H1 (cell line): ENCODE data around the gene SAA1. TPM values are rescaled to one million over a fixed set of nuclear protein-coding genes. Genes with fewer than 3 reads are reported as not detected.

Experiments
- CTCF ChIA-PET: fragments of 300-600 bp; sonication (Branson Sonifier 250); formaldehyde crosslinking; loops from one replicate; lab custom pipeline; 2021; ENCODE audit not compliant: partially characterized antibody; lab: Charles Lee
- POLR2A ChIA-PET: fragments of 300-600 bp; sonication (Branson Sonifier 250); formaldehyde crosslinking; loops from one replicate; lab custom pipeline; 2021; ENCODE audit warnings: inconsistent platforms; ENCODE audit not compliant: partially characterized antibody; lab: Charles Lee
- DNase-seq, 2 experiments: peaks; one replicate each; pipeline versions ENCODE4 v3.0.0 to v3.0.0-alpha.2; 2010 to 2022; ENCODE audit warnings: low spot score in 2 of 2, low read depth in 1 of 2, mixed read lengths in 1 of 2
- FAIRE-seq: peaks from 2 replicates; lab custom pipeline; 2011; peaks lifted over from hg19 to GRCh38; lab: Jason Lieb, UNC
- H2AFZ ChIP-seq: 2 replicates; pipeline ENCODE4 v1.8.1; 2012; ENCODE audit warnings: low read length, inconsistent platforms
- H2AK5ac ChIP-seq: 2 replicates; pipeline ENCODE4 v1.6.1; 2013; ENCODE audit warnings: low read depth, low read length
- H2BK120ac ChIP-seq: replicated peaks from 2 replicates; pipeline ENCODE3; 2013; ENCODE audit warnings: low read depth, low read length, inconsistent platforms
- H2BK12ac ChIP-seq: 2 replicates; pipeline ENCODE4 v1.6.1; 2013; ENCODE audit warnings: low read depth, low read length
- H2BK15ac ChIP-seq: 2 replicates; pipeline ENCODE4 v1.6.1; 2013; ENCODE audit warnings: low read length
- H2BK20ac ChIP-seq: 2 replicates; pipeline ENCODE4 v1.6.1; 2013; ENCODE audit warnings: low read length
- H2BK5ac ChIP-seq: 2 replicates; pipeline ENCODE4 v1.6.1; 2013; ENCODE audit warnings: low read depth, low read length
- H3K14ac ChIP-seq: 2 replicates; pipeline ENCODE4 v1.6.1; 2013; ENCODE audit warnings: inconsistent platforms; ENCODE audit not compliant: insufficient read length
- H3K18ac ChIP-seq: 2 replicates; pipeline ENCODE4 v1.6.1; 2013; ENCODE audit warnings: low read length; ENCODE audit errors: extremely low read depth
- H3K23ac ChIP-seq: 2 replicates; pipeline ENCODE4 v1.6.1; 2013; ENCODE audit warnings: inconsistent platforms; ENCODE audit not compliant: insufficient read length
- H3K23me2 ChIP-seq: 2 replicates; pipeline ENCODE4 v1.6.1; 2013; ENCODE audit warnings: low read depth, low read length
- H3K27ac ChIP-seq: 2 replicates; pipeline ENCODE4 v1.6.1; 2011; ENCODE audit warnings: low read depth, low read length, inconsistent platforms
- H3K27me3 ChIP-seq, 4 experiments: replicated peaks in 1 of 4; 1 replicate in 1 of 4; 2 replicates in 3 of 4; pipeline versions ENCODE4 v1.6.1 to v1.8.1; 2011 to 2013; ENCODE audit warnings: low read length in 3 of 4, mild to moderate bottlenecking in 3 of 4, inconsistent platforms in 2 of 4, mixed read lengths in 2 of 4, moderate library complexity in 1 of 4; ENCODE audit not compliant: control insufficient read depth in 3 of 4, insufficient read depth in 3 of 4; ENCODE audit errors: extremely low read depth in 1 of 4
- H3K36me3 ChIP-seq, 4 experiments: 2 replicates each; pipeline versions ENCODE4 v1.6.1 to v1.8.1; 2011 to 2013; ENCODE audit warnings: mild to moderate bottlenecking in 4 of 4, low read length in 3 of 4, moderate library complexity in 2 of 4, control low read depth in 1 of 4, inconsistent platforms in 1 of 4; ENCODE audit not compliant: insufficient read depth in 4 of 4, control insufficient read depth in 2 of 4
- H3K4ac ChIP-seq: replicated peaks from 2 replicates; pipeline ENCODE3; 2013; ENCODE audit warnings: low read length, low read depth, mixed read lengths, inconsistent platforms; ENCODE audit not compliant: insufficient read length
- H3K4me1 ChIP-seq, 4 experiments: replicated peaks in 1 of 4; 1 replicate in 1 of 4; 2 replicates in 3 of 4; pipeline versions ENCODE4 v1.6.1 to v1.8.1; 2011 to 2013; ENCODE audit warnings: low read length in 3 of 4, inconsistent platforms in 2 of 4, mixed read lengths in 1 of 4; ENCODE audit not compliant: insufficient read depth in 4 of 4, control insufficient read depth in 3 of 4
- H3K4me2 ChIP-seq, 2 experiments: 2 replicates each; pipeline versions ENCODE4 v1.6.1 to v1.8.1; 2011 to 2013; ENCODE audit warnings: low read depth in 2 of 2, low read length in 2 of 2, control low read depth in 1 of 2, inconsistent platforms in 1 of 2, mild to moderate bottlenecking in 1 of 2; ENCODE audit not compliant: insufficient read depth in 1 of 2
- H3K4me3 ChIP-seq, 4 experiments: fragments of 200-600, 300-600 bp in 1 of 4; sonication (generic), shearing (Covaris generic), sonication (Bioruptor Twin) in 1 of 4; 2 replicates each; pipeline versions ENCODE4 v1.5.1 to v1.8.1; 2011 to 2016; ENCODE audit warnings: low read length in 4 of 4, low read depth in 3 of 4, control low read depth in 2 of 4, inconsistent platforms in 2 of 4, mild to moderate bottlenecking in 2 of 4, mixed read lengths in 1 of 4, moderate library complexity in 1 of 4; ENCODE audit not compliant: insufficient read depth in 2 of 4; ENCODE audit errors: extremely low read depth in 1 of 4
- H3K56ac ChIP-seq: replicated peaks from 2 replicates; pipeline ENCODE3; 2013; ENCODE audit warnings: low read depth, mild to moderate bottlenecking, mixed read lengths, low read length, inconsistent platforms; ENCODE audit not compliant: insufficient read length
- H3K79me1 ChIP-seq: 2 replicates; pipeline ENCODE4 v1.6.1; 2013; ENCODE audit warnings: low read depth, low read length, control low read depth
- H3K79me2 ChIP-seq, 2 experiments: 2 replicates each; pipeline versions ENCODE4 v1.6.1 to v1.8.1; 2012 to 2013; ENCODE audit warnings: low read length in 2 of 2, mild to moderate bottlenecking in 2 of 2, inconsistent platforms in 1 of 2; ENCODE audit not compliant: insufficient read depth in 2 of 2, control insufficient read depth in 1 of 2
- H3K9ac ChIP-seq, 4 experiments: replicated peaks in 1 of 4; 1 replicate in 1 of 4; 2 replicates in 3 of 4; pipeline versions ENCODE4 v1.6.1 to v1.8.1; 2011 to 2013; ENCODE audit warnings: low read depth in 3 of 4, low read length in 3 of 4, control low read depth in 2 of 4, mild to moderate bottlenecking in 2 of 4, moderate library complexity in 2 of 4, inconsistent platforms in 1 of 4; ENCODE audit errors: extremely low read depth in 1 of 4
- H3K9me3 ChIP-seq, 2 experiments: 2 replicates each; pipeline versions ENCODE4 v1.6.1 to v1.8.1; 2012 to 2013; ENCODE audit warnings: mild to moderate bottlenecking in 2 of 2, moderate library complexity in 2 of 2, control low read depth in 1 of 2, inconsistent platforms in 1 of 2, low read depth in 1 of 2, low read length in 1 of 2, mixed read lengths in 1 of 2; ENCODE audit not compliant: insufficient read depth in 2 of 2
- H4K20me1 ChIP-seq, 2 experiments: replicated peaks in 1 of 2; 2 replicates each; pipeline versions ENCODE3 to v1.8.1; 2011 to 2013; ENCODE audit warnings: inconsistent platforms in 2 of 2, low read length in 2 of 2, mild to moderate bottlenecking in 1 of 2; ENCODE audit not compliant: insufficient read depth in 2 of 2, control insufficient read depth in 1 of 2
- H4K5ac ChIP-seq: 2 replicates; pipeline ENCODE4 v1.6.1; 2013; ENCODE audit warnings: low read length, low read depth, mixed read lengths, inconsistent platforms; ENCODE audit not compliant: insufficient read length
- H4K8ac ChIP-seq: 2 replicates; pipeline ENCODE4 v1.8.0; 2013; ENCODE audit warnings: mild to moderate bottlenecking, moderate library complexity, low read length, inconsistent platforms; ENCODE audit not compliant: insufficient read depth; ENCODE audit errors: extremely low read depth
- H4K91ac ChIP-seq: replicated peaks from 2 replicates; pipeline ENCODE3; 2013; ENCODE audit warnings: low read length, mixed read lengths, inconsistent platforms; ENCODE audit not compliant: insufficient read length
- BRCA1 ChIP-seq: IDR thresholded peaks from 2 replicates; pipeline ENCODE4 v1.6.1; 2012; ENCODE audit warnings: low read depth, low read length, improper control_type of control experiment
- CEBPB ChIP-seq: IDR thresholded peaks from 2 replicates; pipeline ENCODE4 v1.6.1; 2012; ENCODE audit warnings: low read depth, low read length
- CHD1 ChIP-seq: IDR thresholded peaks from 2 replicates; pipeline ENCODE4 v1.6.1; 2012; ENCODE audit warnings: low read depth, low read length, improper control_type of control experiment
- CTBP2 ChIP-seq: IDR thresholded peaks from 2 replicates; pipeline ENCODE4 v1.7.0; 2011; ENCODE audit warnings: borderline replicate concordance, mild to moderate bottlenecking, moderate library complexity, mixed read lengths, low read length; ENCODE audit not compliant: insufficient read depth, insufficient read length
- HDAC2 ChIP-seq, 2 experiments: fragments of 300-600 bp in 1 of 2; sonication (generic) in 1 of 2; IDR thresholded peaks; 2 replicates each; pipeline ENCODE4 v1.6.1; 2011 to 2012; ENCODE audit warnings: low read depth in 2 of 2, low read length in 2 of 2, mild to moderate bottlenecking in 2 of 2, moderate library complexity in 2 of 2, borderline replicate concordance in 1 of 2, inconsistent platforms in 1 of 2
- JUND ChIP-seq: IDR thresholded peaks from 2 replicates; pipeline ENCODE4 v1.6.1; 2011; ENCODE audit warnings: mild to moderate bottlenecking, improper control_type of control experiment, low read length
- KDM5A ChIP-seq: fragments of 200-600 bp; IDR thresholded peaks from 2 replicates; pipeline ENCODE4 v1.7.1; 2012; ENCODE audit warnings: mild to moderate bottlenecking, low read length, inconsistent platforms, mixed read lengths
- MAFK ChIP-seq: IDR thresholded peaks from 2 replicates; pipeline ENCODE4 v1.6.1; 2012; ENCODE audit warnings: low read depth, mild to moderate bottlenecking, improper control_type of control experiment, low read length
- SP2 ChIP-seq: IDR thresholded peaks from 2 replicates; pipeline ENCODE4 v1.6.1; 2012; ENCODE audit warnings: mild to moderate bottlenecking, low read length, inconsistent platforms
- TCF12 ChIP-seq: IDR thresholded peaks from 2 replicates; pipeline ENCODE4 v1.6.1; 2011; ENCODE audit warnings: low read depth, mild to moderate bottlenecking, low read length
- TEAD4 ChIP-seq: IDR thresholded peaks from 2 replicates; pipeline ENCODE4 v1.6.1; 2012; ENCODE audit warnings: low read depth, low read length, inconsistent platforms, mixed read lengths
- WGBS, 2 experiments: shearing (Covaris generic) in 1 of 2; methylation state at CpG; one replicate each; pipeline versions ENCODE4 v1.1.6 to v1.1.7; 2013 to 2015; ENCODE audit warnings: low lambda C conversion rate in 2 of 2, mixed read lengths in 2 of 2, inconsistent platforms in 1 of 2, low coverage in 1 of 2, missing lambda C conversion rate in 1 of 2; ENCODE audit not compliant: insufficient replicate concordance in 2 of 2, insufficient coverage in 1 of 2, insufficient read length in 1 of 2; ENCODE audit errors: extremely low coverage in 1 of 2, missing lambda C conversion rate in 1 of 2; 5-methylcytosine and 5-hydroxymethylcytosine counted together
- polyA plus RNA-seq, 7 experiments: library from polyadenylated mRNA; depleted of rRNA in 3 of 7; stranded (reverse) in 5 of 7; unstranded in 2 of 7; fragments of >200 nt in 5 of 7; fragments of 200-250 nt in 2 of 7; gene quantifications; 1 replicate in 5 of 7; 2 replicates in 1 of 7; 4 replicates in 1 of 7; pipeline versions ENCODE4 v1.2.1 to v1.2.3, GENCODE V29; 2011 to 2013; ENCODE audit warnings: missing spikeins in 2 of 7, mixed read lengths in 2 of 7
- total RNA-seq: library from RNA; stranded (reverse); fragmentation: NEBNext Ultra II Directional; extraction: Animal tissue kit (Norgen Biotek cat#: 25700); gene quantifications from 2 replicates; pipeline ENCODE4 v1.2.1, GENCODE V29; 2021

Gene SAA1
- total and polyA plus RNA-seq, 2 of the 8 experiments (the other 6 are each of a cell fraction or from before 2014, with no cell fraction given), result 0.41 TPM; not detected in 1

DNA sequence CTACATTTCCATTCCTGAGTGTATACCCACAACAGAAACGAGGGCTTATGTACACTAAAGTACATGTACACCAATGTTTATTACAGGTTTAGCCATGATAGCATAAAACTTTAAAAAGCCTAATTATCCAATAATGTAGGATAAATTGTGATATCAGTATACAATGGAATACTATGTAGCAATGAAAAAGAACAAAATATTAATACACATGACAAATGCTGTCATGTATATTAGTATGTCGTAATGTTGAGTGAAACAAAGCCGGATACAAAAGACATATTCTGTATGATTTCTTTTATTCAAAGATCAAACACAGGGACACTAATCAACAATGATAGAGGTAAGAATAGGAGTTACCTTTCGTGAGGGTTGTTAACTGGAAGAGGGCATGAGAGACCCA is 32.2 kb upstream of the SAA1 start:
- 91% methylated on average over 4 of the region's 4 CpGs; no CpG with 5 or more reads in 1 of the 2 experiments for WGBS, 2 experiments
- Histone ChIP-seq H3K79me2 (no peaks in the 10 kb centered on the region), H2BK120ac (no peak overlapping the region)

More for the DNA sequence above, 32.2 kb upstream of the SAA1 start:
- no peak for DNase-seq
- no peaks in the 10 kb centered on the region for H3K36me3 ChIP-seq
- no peak overlapping the region for H4K91ac ChIP-seq
- CTCF ChIA-PET, result interaction anchor here (1.3 to 3.8 kb wide), 2 partner anchors 10 to 119 kb away, joined by 5 to 12 read pairs; no protein-coding TSS in a partner anchor
- H2BK20ac ChIP-seq, result no peak overlapping the region
- no peak for TF ChIP-seq CHD1
- no peak for TF ChIP-seq CEBPB
- TF ChIP-seq MAFK, result no peak
- no peak for TF ChIP-seq CTBP2
- TF ChIP-seq SP2, result no peak
- TF ChIP-seq KDM5A, result no peak
- TF ChIP-seq JUND, result no peak
- no peak for TF ChIP-seq HDAC2 (IDR thresholded peaks at IDR 0.05; ENCODE audit: borderline replicate concordance in 1 of 2, low read depth in 2 of 2, low read length in 2 of 2)
- TF ChIP-seq TEAD4, result no peak
- TF ChIP-seq TCF12, result no peak
- TF ChIP-seq BRCA1, result no peak
- TF ChIP-seq, all 59 proteins: peak for 0
- Histone ChIP-seq H3K18ac (no peak overlapping the region), H3K14ac (no peak overlapping the region), H2BK5ac (no peak overlapping the region), H3K4ac (no peak overlapping the region), H3K79me1 (no peaks in the 10 kb centered on the region), H2BK15ac (no peak overlapping the region), H4K8ac (no peak overlapping the region), H3K4me2 (no peak overlapping the region), H3K27me3 (no peaks in the 10 kb centered on the region; a peak in 1 of 7 replicates), H4K5ac (no peak overlapping the region), H2BK12ac (no peak overlapping the region), H2AK5ac (no peak overlapping the region), H3K27ac (no peak overlapping the region), H4K20me1 (no peaks in the 10 kb centered on the region), H3K56ac (no peak overlapping the region), H3K4me3 (no peak overlapping the region), H2AFZ (no peak overlapping the region), H3K9me3 (no peaks in the 10 kb centered on the region), H3K23me2 (no peaks in the 10 kb centered on the region), H3K23ac (no peak overlapping the region), H3K4me1 (no peaks in the 10 kb centered on the region), H3K9ac (no peak overlapping the region)
- POLR2A ChIA-PET, result interaction anchor here (0.9 kb wide), 1 partner anchor 36 kb away, joined by 3 read pairs; no protein-coding TSS in a partner anchor
- no peak for FAIRE-seq
